ENCODE results near the gene MARK1.

DNA sequence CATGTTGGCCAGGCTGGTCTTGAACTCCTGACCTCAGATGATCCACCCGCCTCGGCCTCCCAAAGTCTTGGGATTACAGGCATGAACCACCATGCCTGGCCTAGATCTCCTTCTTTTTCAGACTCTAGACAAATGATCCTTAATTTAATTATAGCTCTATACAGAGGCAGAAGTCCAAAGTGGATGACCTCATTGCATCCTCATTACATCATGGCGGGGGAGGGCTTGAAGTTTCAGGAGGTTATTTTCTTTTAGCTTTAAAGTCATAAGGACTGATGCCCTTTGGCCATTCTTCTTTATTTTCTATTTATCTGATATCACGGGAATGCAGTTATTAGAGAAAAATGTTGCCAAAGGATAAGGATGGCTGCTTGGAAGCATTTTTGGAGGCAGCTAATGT is 14.1 kb upstream of the MARK1 start:
- TF ChIP-seq POLR2A (IDR thresholded peaks at IDR 0.05) = no peak
- TF ChIP-seq, protein P1, sequence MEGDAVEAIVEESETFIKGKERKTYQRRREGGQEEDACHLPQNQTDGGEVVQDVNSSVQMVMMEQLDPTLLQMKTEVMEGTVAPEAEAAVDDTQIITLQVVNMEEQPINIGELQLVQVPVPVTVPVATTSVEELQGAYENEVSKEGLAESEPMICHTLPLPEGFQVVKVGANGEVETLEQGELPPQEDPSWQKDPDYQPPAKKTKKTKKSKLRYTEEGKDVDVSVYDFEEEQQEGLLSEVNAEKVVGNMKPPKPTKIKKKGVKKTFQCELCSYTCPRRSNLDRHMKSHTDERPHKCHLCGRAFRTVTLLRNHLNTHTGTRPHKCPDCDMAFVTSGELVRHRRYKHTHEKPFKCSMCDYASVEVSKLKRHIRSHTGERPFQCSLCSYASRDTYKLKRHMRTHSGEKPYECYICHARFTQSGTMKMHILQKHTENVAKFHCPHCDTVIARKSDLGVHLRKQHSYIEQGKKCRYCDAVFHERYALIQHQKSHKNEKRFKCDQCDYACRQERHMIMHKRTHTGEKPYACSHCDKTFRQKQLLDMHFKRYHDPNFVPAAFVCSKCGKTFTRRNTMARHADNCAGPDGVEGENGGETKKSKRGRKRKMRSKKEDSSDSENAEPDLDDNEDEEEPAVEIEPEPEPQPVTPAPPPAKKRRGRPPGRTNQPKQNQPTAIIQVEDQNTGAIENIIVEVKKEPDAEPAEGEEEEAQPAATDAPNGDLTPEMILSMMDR (IDR thresholded peaks at IDR 0.05) = no peak

Data from right lobe of liver (tissue), 4 donors.